ENCODE measurements around the gene SPATA2L. TPM values are rescaled to one million over a fixed set of nuclear protein-coding genes. Genes with fewer than 3 reads are reported as not detected.
"Not testable (repeated sequence)": the region's sequence is repeated elsewhere in the genome, so short reads cannot be mapped to it uniquely, and the experiment has no call there.

Gene SPATA2L
- total RNA-seq, 1 donor from 2014 or later, result 10.9 TPM

DNA sequence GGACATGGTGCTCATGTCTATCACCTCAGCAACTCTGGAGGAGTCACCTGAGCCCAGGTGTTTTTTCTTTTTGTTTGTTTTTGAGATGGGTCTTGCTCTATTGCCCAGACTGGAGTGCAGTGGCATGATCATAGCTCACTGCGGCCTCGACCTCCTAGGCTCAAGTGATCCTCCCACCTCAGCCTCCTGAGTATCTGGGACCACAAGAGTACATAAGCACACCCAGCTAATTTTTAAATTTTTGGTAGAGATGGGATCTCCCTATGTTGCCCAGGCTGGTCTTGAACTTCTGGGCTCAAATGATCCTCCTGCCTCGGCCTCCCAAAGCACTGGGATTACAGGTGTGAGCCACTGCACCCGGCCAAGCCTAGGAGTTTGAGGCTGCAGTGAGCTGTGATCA lies 11.9 kb downstream of the SPATA2L start:
- DNase-seq, result not testable (repeated sequence)

DNA sequence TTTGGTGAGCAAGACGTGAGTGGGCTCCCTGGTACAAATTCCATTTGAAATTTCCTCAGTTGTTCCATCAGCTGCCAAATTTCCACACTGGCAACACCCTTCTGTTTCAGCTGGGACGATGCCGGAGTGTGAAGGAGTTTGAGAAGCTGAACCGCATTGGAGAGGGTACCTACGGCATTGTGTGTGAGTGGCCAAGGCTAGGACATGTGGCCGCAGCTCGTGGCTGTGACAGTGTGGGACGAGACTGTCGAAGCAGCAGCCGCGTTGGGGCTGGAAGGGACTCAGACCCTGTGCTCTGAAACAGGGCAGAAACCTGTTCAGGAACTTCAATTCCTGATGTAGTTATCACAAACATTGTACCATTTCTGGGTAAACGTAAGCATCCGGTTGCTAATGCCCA lies 12.4 kb downstream of the SPATA2L start:
- no peak for DNase-seq

DNA sequence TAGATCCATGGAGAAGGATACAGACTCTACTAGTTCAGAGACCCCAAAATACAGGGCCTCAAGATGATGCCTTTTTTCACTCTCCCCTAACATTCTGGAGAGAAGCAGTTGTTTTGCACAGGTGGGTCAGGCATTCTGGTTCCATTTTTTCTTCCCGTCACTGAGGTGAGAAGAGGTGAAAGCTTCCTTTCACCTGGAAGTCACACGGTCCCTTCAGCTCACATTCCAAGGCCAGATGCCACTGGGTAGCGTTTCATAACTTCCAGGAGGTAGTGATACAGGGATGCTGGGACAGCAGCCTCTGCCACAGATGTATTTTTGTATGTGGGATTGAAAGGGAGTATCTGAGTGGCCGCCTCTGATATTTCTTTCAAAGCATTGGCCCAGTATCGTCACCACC lies 13.1 kb downstream of the SPATA2L start:
- no peak for DNase-seq

DNA sequence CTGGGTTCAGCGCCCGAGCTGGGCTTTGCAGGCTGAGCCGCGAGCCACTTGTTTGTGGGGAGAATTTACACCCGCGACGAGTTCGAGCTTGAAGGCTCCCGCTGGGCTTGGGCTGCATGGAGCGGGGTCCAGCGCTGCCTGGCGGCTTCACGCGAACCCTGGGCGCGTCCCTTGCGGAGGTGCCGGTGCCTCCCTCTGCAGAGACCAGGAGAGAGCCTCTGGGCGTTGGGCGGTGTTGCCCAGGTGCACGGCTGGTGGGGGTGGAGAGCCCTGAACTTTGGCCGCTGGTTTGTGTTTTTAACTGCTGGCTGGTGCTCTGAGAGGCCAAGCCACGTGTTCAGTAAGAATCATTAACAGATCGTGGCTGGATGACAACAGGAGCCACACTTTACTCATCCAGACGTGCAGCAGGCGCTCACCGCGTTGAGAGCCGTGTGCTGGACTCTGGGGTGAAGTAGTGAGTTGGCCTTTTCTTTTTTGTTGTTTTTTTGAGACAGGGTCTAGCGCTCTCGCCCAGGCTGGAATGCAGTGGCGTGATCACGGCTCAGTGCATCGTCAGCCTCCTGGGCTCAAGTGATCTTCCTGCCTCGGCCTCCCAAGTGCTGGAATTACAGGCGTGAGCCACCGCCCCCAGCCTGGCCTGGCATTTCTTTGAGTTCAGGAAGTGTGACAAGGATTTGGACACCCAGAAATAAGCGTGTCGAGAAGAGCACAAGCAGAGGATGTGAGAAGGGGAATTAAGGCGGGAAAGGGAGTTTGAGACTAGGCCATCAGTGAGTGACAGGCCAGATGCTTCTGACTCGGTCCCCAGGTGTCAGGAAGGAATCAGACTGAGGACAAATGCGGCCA lies 14.2 kb downstream of the SPATA2L start:
- DNase-seq, result no peak

GRCh38 chr16:89686520-89687091 lies 14.9 kb downstream of the SPATA2L start, which contains the start of gene CDK10:
TSS of gene CDK10 (plus strand) at chr16:89686689. CDS start at chr16:89686711, 22 bp downstream.
- peak; percentile 95 for DNase-seq

DNA sequence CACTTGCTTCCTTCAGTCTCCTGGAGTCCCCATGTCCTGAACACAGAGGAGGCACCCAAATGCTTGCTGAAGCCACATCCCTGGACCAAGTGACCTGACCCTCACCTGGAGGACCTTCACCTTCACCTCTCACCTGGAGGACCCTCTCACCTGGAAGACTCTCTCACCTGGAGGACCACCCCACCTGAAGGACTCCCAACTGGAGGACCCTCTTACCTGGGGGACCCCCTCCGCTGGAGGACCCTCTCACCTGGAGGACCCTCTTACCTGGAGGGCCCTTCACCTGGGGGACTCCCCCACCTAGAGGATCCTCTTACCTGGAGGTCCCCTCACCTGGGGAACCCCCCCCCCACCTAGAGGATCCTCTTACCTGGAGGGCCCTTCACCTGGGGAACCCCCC lies 15.6 kb downstream of the SPATA2L start:
- no peak for DNase-seq

GRCh38 chr16:89678258-89678657 lies 23.2 kb downstream of the SPATA2L start:
- DNase-seq, result no peak

DNA sequence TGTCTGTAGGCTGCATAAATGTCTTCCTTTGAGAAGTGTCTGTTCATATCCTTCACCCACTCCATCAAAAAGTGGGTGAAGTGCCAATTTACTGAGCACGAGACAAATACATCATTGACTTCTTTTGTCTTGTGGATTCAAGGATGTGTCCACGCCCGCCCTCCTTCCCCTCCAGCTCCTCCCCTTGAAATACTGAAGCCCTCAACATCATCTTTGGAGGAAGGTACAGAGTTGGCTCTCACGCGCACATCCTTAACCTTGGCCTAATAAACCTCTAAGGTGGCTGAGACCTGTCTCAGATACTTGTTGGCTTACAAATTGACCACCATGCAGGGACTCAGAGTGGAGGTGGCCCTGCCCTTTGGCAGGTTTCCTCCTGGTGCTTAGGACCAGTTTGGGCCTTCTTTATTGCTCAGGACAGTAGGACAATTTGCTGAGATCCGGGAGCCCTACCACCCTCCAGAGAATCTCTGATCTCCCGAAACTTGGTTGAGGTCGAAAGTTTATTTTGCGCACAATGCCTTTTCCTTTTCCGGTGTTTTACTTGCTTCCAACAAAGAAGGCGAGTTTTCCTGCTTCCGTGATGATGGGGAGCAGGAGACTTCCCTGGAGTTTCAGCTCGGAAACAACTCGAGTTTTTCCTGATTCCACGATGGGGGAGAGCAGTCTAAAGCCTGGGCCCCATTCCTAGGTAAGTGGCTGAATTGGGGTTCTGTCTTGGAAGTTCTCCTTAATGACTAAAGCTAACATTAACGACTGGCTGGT lies 29.1 kb downstream of the SPATA2L start:
- DNase-seq, result no peak

DNA sequence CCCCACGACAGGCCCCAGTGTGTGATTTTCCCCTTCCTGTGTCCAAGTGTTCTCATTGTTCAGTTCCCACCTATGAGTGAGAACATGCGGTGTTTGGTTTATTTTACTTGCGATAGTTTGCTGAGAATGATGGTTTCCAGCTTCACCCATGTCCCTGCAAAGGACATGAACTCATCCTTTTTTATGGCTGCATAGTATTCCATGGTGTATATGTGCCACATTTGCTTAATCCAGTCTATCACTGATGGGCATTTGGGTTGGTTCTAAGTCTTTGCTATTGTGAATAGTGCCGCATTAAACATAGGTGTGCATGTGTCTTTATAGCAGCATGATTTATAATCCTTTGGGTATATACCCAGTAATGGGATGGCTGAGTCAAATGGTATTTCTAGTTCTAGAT lies 29.9 kb downstream of the SPATA2L start:
- not testable (repeated sequence) for DNase-seq

GRCh38 chr16:89670496-89671431 lies 30.7 kb downstream of the SPATA2L start:
- no peak for DNase-seq

DNA sequence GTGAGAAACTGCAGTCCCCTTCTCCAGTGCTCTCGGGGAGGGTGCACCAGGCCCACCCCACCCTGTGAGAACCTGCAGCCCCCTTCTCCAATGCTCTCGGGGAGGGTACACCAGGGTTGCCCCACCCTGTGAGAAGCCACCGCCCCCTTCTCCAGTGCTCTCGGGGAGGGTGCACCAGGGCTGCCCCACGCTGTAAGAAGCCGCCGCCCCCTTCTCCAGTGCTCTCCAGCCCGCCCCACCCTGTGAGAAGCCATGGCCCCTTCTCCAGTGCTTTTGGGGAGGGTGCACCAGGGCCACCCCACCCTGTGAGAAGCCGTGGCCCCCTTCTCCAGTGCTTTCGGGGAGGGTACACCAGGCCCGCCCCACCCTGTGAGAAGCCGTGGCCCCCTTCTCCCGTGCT lies 31.8 kb downstream of the SPATA2L start:
- no peak for DNase-seq

GRCh38 chr16:89668790-89669158 lies 32.7 kb downstream of the SPATA2L start:
- no peak for DNase-seq

GRCh38 chr16:89667633-89668032 lies 33.9 kb downstream of the SPATA2L start:
- no peak for DNase-seq

GRCh38 chr16:89667000-89667399 lies 34.5 kb downstream of the SPATA2L start:
- DNase-seq, result not testable (repeated sequence)

GRCh38 chr16:89664238-89664637 lies 37.3 kb downstream of the SPATA2L start:
- not testable (repeated sequence) for DNase-seq

DNA sequence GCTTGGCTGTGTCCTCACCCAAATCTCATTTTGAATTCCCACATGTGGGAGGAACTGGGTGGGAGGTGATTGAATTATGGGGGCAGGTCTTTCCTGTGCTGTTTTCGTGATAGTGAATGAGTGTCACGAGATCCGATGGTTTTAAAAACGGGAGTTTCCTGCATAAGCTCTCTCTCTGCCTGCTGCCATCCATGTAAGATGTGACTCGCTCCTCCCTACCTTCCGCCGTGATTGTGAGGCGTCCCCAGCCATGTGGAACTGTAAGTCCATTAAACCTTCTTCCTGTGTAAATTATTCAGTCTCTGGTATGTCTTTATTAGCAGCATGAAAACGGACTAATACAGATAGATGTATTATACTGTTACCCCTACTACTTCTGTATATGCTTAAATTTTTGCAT lies 40.3 kb downstream of the SPATA2L start:
- no peak for DNase-seq

DNA sequence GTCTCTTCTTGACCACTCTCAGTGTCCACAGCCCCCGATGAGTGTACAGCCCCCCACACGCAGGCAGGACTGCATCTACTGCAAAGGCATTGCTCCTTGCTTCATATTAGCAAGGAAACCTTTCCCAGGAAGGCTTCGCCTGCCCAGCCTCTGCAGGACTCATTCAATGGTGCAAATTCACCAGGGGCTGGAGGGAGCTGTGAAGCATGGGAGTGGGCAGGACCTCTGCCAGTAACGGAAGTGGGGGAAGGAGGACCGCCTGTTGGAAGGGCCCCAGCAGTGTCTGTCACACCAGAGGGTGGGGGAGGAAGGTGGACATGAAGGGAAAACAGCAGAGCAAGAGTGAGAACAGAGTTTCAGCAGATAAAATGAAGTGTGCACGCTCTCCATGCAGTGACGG lies 41.4 kb downstream of the SPATA2L start:
- no peak for DNase-seq

- DNase-seq, result peak; percentile 10
These were observed 43.2 kb downstream of the SPATA2L start for GRCh38 chr16:89658221-89658879.

- peak; percentile 93 for DNase-seq
These were observed 43.9 kb downstream of the SPATA2L start, which contains the start of the genes CHMP1A and SPATA33 for GRCh38 chr16:89657442-89658220. TSS of gene CHMP1A (minus strand) at chr16:89657708. CDS start at chr16:89657588, 120 bp downstream. TSS of gene SPATA33 (plus strand) at chr16:89657836. CDS start at chr16:89657912, 76 bp downstream.

- DNase-seq, result no peak
These were observed 44.9 kb downstream of the SPATA2L start for GRCh38 chr16:89656435-89657121.
